AG10803 (cell line): Measurements from ENCODE around the gene GCH1.

ENCODE experiments used
- DNase-seq: peaks from one replicate; pipeline ENCODE4 v3.0.0; 2010; ENCODE audit warnings: low read depth
- H3K4me3 ChIP-seq: 2 replicates; pipeline ENCODE4 v1.5.1; 2011; ENCODE audit warnings: mild to moderate bottlenecking, low read length, control low read depth
- TF ChIP-seq, protein P1 (sequence below): conservative IDR thresholded peaks from 2 replicates; pipeline ENCODE4 v1.5.1; 2011; ENCODE audit warnings: mild to moderate bottlenecking, low read length, control low read depth, inconsistent platforms

The GCH1 gene

GRCh38 chr14:54902521-54903420, at the start of gene GCH1:
TSS of gene GCH1 (minus strand) at chr14:54902826. CDS start at chr14:54902663, 163 bp downstream.
- H3K4me3 ChIP-seq: peak within 1 kb of the TSS; percentile 79
- TF ChIP-seq, protein P1, sequence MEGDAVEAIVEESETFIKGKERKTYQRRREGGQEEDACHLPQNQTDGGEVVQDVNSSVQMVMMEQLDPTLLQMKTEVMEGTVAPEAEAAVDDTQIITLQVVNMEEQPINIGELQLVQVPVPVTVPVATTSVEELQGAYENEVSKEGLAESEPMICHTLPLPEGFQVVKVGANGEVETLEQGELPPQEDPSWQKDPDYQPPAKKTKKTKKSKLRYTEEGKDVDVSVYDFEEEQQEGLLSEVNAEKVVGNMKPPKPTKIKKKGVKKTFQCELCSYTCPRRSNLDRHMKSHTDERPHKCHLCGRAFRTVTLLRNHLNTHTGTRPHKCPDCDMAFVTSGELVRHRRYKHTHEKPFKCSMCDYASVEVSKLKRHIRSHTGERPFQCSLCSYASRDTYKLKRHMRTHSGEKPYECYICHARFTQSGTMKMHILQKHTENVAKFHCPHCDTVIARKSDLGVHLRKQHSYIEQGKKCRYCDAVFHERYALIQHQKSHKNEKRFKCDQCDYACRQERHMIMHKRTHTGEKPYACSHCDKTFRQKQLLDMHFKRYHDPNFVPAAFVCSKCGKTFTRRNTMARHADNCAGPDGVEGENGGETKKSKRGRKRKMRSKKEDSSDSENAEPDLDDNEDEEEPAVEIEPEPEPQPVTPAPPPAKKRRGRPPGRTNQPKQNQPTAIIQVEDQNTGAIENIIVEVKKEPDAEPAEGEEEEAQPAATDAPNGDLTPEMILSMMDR: peak; percentile 25; the same call in 1 of the 2 replicates
- DNase-seq: no peak

DNA sequence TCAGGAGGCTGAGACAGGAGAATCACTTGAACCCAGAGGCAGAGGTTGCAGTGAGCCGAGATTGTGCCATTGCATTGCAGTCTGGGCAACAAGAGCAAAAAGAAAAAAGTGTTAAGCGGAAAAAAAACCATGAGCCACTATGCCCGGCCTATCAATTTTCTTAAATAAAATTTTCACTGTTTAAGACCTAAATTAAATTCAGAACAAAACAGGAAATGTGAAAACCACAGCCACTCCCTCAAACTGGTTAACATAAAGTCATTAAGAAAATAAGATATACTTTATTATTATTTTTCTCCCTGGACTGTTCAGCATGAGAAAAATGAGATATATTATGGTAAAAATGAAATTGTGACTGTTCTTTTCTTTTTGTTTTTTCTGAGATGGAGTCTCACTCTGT, 44.6 kb upstream of the GCH1 start:
- H3K4me3 ChIP-seq: no peak overlapping the region
- TF ChIP-seq, protein P1: no peak
- no peak for DNase-seq

DNA sequence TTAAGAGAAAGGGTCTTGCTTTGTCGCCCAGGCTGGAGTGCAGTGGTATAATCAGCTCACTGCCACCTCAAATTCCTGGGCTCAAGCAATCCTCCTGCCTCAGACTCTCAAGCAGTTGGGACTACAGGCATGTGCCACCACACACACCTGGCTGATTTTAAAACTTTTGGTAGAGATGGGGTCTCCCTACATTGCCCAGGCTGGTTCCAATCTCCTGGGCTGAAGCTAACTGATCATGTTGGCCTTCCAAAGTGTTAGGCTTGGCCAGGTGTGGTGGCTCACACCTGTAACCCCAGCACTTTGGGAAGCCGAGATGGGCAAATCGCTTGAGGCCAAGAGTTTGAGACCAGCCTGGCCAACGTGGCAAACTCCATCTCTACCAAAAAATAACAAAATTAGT, 43.9 kb upstream of the GCH1 start:
- DNase-seq: no peak
- TF ChIP-seq, protein P1: no peak
- H3K4me3 ChIP-seq: no peak overlapping the region

GRCh38 chr14:54944737-54945391, 42.2 kb upstream of the GCH1 start:
- DNase-seq: no peak
- no peak overlapping the region for H3K4me3 ChIP-seq
- TF ChIP-seq, protein P1: no peak

- no peak for DNase-seq
- TF ChIP-seq, protein P1: no peak
- no peak overlapping the region for H3K4me3 ChIP-seq
Measured at GRCh38 chr14:54942913-54943312, 40.3 kb upstream of the GCH1 start.

GRCh38 chr14:54936816-54937215, 34.2 kb upstream of the GCH1 start:
- no peak for DNase-seq
- H3K4me3 ChIP-seq: no peak overlapping the region
- TF ChIP-seq, protein P1: no peak
